Kidney epithelial cell (primary cell): Measurements from ENCODE around the gene SCAMP3. TPM values are rescaled to one million over a fixed set of nuclear protein-coding genes. Genes with fewer than 3 reads are reported as not detected.

Source experiments
- DNase-seq: peaks from one replicate; pipeline ENCODE4 v3.0.0-alpha.2; 2010; ENCODE audit warnings: low read depth
- H3K27me3 ChIP-seq: 2 replicates; pipeline ENCODE4 v1.6.0; 2011; ENCODE audit warnings: low read length; ENCODE audit not compliant: control insufficient read depth, insufficient read depth
- H3K36me3 ChIP-seq: 2 replicates; pipeline ENCODE4 v1.5.1; 2011; ENCODE audit warnings: low read length; ENCODE audit not compliant: control insufficient read depth, insufficient read depth
- H3K4me3 ChIP-seq: 2 replicates; pipeline ENCODE4 v1.5.1; 2011; ENCODE audit warnings: low read depth, mild to moderate bottlenecking, control low read depth, low read length
- total RNA-seq: library from RNA; depleted of rRNA; stranded (reverse); fragments of >200 nt; gene quantifications from 2 replicates; pipeline ENCODE4 v1.2.3, GENCODE V29; 2015
- TF ChIP-seq, protein P1 (sequence below): IDR thresholded peaks from 2 replicates; pipeline ENCODE4 v1.5.1; 2011; ENCODE audit warnings: mild to moderate bottlenecking, moderate library complexity, low read length, control low read depth, inconsistent platforms; ENCODE audit not compliant: insufficient read depth, poor library complexity, severe bottlenecking

Gene SCAMP3
- total RNA-seq, 1 donor from 2014 or later = 93.8 TPM

DNA sequence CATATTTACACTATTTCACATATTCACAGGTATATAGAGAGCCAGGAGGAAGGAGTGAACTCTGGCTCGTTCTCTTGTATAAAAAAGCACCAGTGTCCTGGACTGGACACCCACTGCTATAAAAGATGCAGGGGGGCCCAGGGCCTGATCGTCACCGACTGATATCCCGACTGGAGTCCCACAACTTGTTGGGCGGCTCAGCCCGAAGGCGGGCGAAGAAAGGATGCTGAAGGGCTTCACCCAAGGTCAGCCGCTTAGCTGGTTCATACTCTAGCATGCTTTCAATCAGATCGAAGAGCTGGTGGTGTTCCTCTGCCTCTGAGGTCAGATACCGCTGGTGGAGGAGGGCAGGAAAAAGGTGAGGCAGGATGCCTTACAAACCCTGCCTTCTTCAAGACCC lies 907 bp upstream of the SCAMP3 start:
- no peak for DNase-seq
- Histone ChIP-seq H3K4me3 (no peak overlapping the region), H3K27me3 (no peaks in the 10 kb centered on the region), H3K36me3 (peaks cover 3% of the 10 kb centered on the region)
- TF ChIP-seq, protein P1, sequence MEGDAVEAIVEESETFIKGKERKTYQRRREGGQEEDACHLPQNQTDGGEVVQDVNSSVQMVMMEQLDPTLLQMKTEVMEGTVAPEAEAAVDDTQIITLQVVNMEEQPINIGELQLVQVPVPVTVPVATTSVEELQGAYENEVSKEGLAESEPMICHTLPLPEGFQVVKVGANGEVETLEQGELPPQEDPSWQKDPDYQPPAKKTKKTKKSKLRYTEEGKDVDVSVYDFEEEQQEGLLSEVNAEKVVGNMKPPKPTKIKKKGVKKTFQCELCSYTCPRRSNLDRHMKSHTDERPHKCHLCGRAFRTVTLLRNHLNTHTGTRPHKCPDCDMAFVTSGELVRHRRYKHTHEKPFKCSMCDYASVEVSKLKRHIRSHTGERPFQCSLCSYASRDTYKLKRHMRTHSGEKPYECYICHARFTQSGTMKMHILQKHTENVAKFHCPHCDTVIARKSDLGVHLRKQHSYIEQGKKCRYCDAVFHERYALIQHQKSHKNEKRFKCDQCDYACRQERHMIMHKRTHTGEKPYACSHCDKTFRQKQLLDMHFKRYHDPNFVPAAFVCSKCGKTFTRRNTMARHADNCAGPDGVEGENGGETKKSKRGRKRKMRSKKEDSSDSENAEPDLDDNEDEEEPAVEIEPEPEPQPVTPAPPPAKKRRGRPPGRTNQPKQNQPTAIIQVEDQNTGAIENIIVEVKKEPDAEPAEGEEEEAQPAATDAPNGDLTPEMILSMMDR = no peak

DNA sequence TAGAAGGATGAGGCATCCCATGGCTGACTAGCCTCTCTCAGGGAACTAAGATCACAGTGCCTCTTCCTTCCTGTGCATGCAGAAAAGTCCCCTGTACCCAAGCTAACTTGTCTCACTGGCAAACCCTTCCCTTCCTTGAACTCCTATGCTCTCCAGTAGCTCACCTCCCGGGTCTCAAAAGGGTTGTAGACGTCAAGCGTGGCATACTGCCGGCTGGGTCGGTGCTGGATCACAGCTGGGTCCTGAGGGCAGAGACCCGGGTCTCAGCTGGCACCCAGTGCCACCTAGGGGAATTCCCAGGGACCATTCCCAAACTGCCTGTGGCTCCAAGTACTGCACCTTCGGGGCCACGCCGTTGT lies 688 bp downstream of the SCAMP3 start:
- no peak for DNase-seq
- Histone ChIP-seq H3K36me3 (no peaks in the 10 kb centered on the region), H3K27me3 (no peaks in the 10 kb centered on the region), H3K4me3 (peak overlapping the region; percentile 74)
- TF ChIP-seq, protein P1 = no peak

DNA sequence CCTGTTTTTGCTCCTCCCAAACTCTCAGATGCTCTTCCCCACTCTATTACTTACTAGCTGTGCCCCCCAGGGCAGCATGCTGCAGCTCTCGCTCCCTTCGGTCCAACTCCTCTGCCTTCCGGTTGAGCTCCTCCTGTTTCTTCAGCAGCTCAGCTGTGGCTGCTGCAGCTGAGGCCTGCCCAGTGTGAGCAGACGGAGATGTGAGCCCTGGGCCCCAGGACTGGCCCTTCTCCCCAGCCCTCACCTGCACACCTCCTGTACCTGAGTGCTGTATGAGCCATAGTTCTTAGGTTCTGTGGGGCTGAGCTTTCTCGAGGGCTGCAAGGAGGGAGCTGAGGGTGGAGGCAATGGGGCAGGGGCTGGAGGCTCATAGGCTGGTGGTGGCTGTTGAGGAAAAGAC lies 1.9 kb downstream of the SCAMP3 start:
- H3K36me3 ChIP-seq = no peaks in the 10 kb centered on the region
- no peaks in the 10 kb centered on the region for H3K27me3 ChIP-seq
- TF ChIP-seq, protein P1 = no peak
- no peak overlapping the region for H3K4me3 ChIP-seq
- DNase-seq = no peak

DNA sequence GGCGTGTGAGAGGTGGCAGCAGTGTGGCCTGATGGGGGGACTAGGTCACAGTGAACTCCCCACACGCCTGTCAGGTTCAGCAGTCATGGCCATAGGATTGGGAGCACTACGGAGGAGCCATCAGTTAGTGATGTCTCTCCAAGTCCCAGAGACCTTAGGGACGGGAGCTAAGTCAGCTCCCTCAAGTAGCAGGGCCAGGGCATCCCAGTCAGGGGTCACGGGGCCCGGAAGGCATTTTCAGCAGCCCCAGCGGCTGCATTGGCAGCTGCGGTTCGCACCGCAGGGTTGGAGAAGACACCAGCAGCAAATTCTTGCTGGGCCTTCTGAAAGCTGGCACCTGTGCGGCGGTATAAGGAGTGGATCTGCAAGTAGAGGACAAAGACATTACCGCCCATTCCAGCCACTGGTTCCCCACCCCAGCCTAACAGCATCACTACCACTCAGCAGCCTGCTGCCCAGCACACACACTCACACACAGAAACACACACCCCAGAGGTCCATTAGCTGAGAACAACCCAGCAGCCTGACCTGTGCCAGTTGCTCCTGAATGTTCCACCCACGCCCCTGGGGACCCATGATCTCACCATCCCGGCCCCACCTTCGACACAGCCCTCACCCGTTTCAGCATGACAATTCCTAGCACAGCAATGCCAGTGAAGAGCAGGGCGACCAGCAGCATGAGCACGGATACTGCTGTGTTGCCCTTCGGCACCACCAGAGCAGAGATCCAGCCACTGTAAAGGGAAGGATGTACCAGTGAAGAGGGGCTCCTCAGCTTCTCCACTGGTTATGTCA lies 5.9 kb downstream of the SCAMP3 start:
- Histone ChIP-seq H3K36me3 (no peaks in the 10 kb centered on the region), H3K4me3 (no peak overlapping the region), H3K27me3 (no peaks in the 10 kb centered on the region)
- TF ChIP-seq, protein P1 = no peak
- DNase-seq = no peak

DNA sequence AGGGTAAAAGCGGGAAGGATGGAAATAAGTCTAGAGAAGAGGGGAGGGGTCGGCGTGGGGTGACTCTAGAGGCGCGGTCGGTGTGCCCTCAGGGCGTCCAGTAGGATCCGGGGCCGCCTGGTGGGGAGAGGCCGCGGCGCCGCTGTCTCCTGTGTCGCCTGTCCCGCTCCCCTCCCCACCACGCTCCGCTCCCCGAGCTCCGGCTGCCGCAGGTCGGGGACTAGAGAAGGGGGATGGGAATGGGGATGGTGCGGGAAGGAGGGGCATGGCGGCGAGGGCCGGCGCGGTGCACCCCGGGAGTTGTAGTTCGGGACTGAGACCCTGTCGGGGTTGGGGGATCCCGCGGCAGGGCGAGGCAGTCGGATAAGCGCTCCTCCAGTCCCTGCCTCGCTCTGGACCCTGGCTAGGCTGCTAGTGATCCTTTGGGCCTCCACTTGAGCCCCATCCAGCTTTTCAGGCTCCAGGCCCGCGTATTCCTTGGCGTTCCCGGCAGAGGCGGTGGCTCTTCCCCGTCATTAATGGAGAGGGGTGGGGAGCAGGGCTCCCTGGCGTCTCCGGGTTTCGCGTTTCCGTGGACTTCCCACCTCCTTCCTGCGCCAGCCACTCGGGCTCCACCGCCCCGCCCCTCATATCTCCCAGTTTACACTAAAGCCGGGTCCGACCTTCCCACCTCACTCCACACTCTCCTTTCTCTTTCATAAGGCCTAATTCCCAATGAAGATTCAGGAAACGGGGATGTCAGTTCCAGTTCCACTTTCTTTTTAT lies 6.7 kb downstream of the SCAMP3 start, which contains the start of gene ENTREP3:
Gene ENTREP3, minus strand, starts transcription at position 241 of the 765 bp plus-strand sequence. CDS start 606 bp downstream, outside the sequence.
- TF ChIP-seq, protein P1 = no peak
- DNase-seq = peak; percentile 34

More for the DNA sequence above, 6.7 kb downstream of the SCAMP3 start, which contains the start of gene ENTREP3:
- H3K4me3 ChIP-seq = peak within 1 kb of the TSS; percentile 80
- H3K27me3 ChIP-seq = no peaks in the 10 kb centered on the region
- H3K36me3 ChIP-seq = no peaks in the 10 kb centered on the region
